H1 (cell line): ENCODE measurements around the gene TMEM114. TPM values are rescaled to one million over a fixed set of nuclear protein-coding genes. Genes with fewer than 3 reads are reported as not detected.

Source experiments
- CTCF ChIA-PET: fragments of 300-600 bp; sonication (Branson Sonifier 250); formaldehyde crosslinking; loops from one replicate; lab custom pipeline; 2021; ENCODE audit not compliant: partially characterized antibody; lab: Charles Lee
- POLR2A ChIA-PET: fragments of 300-600 bp; sonication (Branson Sonifier 250); formaldehyde crosslinking; loops from one replicate; lab custom pipeline; 2021; ENCODE audit warnings: inconsistent platforms; ENCODE audit not compliant: partially characterized antibody; lab: Charles Lee
- DNase-seq, 2 experiments: peaks; one replicate each; pipeline versions ENCODE4 v3.0.0 to v3.0.0-alpha.2; 2010 to 2022; ENCODE audit warnings: low spot score in 2 of 2, low read depth in 1 of 2, mixed read lengths in 1 of 2
- FAIRE-seq: peaks from 2 replicates; lab custom pipeline; 2011; peaks lifted over from hg19 to GRCh38; lab: Jason Lieb, UNC
- H2AFZ ChIP-seq: 2 replicates; pipeline ENCODE4 v1.8.1; 2012; ENCODE audit warnings: low read length, inconsistent platforms
- H2AK5ac ChIP-seq: 2 replicates; pipeline ENCODE4 v1.6.1; 2013; ENCODE audit warnings: low read depth, low read length
- H2BK120ac ChIP-seq: replicated peaks from 2 replicates; pipeline ENCODE3; 2013; ENCODE audit warnings: low read depth, low read length, inconsistent platforms
- H2BK12ac ChIP-seq: 2 replicates; pipeline ENCODE4 v1.6.1; 2013; ENCODE audit warnings: low read depth, low read length
- H2BK15ac ChIP-seq: 2 replicates; pipeline ENCODE4 v1.6.1; 2013; ENCODE audit warnings: low read length
- H2BK20ac ChIP-seq: 2 replicates; pipeline ENCODE4 v1.6.1; 2013; ENCODE audit warnings: low read length
- H2BK5ac ChIP-seq: 2 replicates; pipeline ENCODE4 v1.6.1; 2013; ENCODE audit warnings: low read depth, low read length
- H3K14ac ChIP-seq: 2 replicates; pipeline ENCODE4 v1.6.1; 2013; ENCODE audit warnings: inconsistent platforms; ENCODE audit not compliant: insufficient read length
- H3K18ac ChIP-seq: 2 replicates; pipeline ENCODE4 v1.6.1; 2013; ENCODE audit warnings: low read length; ENCODE audit errors: extremely low read depth
- H3K23ac ChIP-seq: 2 replicates; pipeline ENCODE4 v1.6.1; 2013; ENCODE audit warnings: inconsistent platforms; ENCODE audit not compliant: insufficient read length
- H3K23me2 ChIP-seq: 2 replicates; pipeline ENCODE4 v1.6.1; 2013; ENCODE audit warnings: low read depth, low read length
- H3K27ac ChIP-seq: 2 replicates; pipeline ENCODE4 v1.6.1; 2011; ENCODE audit warnings: low read depth, low read length, inconsistent platforms
- H3K27me3 ChIP-seq, 4 experiments: replicated peaks in 1 of 4; 1 replicate in 1 of 4; 2 replicates in 3 of 4; pipeline versions ENCODE4 v1.6.1 to v1.8.1; 2011 to 2013; ENCODE audit warnings: low read length in 3 of 4, mild to moderate bottlenecking in 3 of 4, inconsistent platforms in 2 of 4, mixed read lengths in 2 of 4, moderate library complexity in 1 of 4; ENCODE audit not compliant: control insufficient read depth in 3 of 4, insufficient read depth in 3 of 4; ENCODE audit errors: extremely low read depth in 1 of 4
- H3K36me3 ChIP-seq, 4 experiments: 2 replicates each; pipeline versions ENCODE4 v1.6.1 to v1.8.1; 2011 to 2013; ENCODE audit warnings: mild to moderate bottlenecking in 4 of 4, low read length in 3 of 4, moderate library complexity in 2 of 4, control low read depth in 1 of 4, inconsistent platforms in 1 of 4; ENCODE audit not compliant: insufficient read depth in 4 of 4, control insufficient read depth in 2 of 4
- H3K4ac ChIP-seq: replicated peaks from 2 replicates; pipeline ENCODE3; 2013; ENCODE audit warnings: low read length, low read depth, mixed read lengths, inconsistent platforms; ENCODE audit not compliant: insufficient read length
- H3K4me1 ChIP-seq, 4 experiments: replicated peaks in 1 of 4; 1 replicate in 1 of 4; 2 replicates in 3 of 4; pipeline versions ENCODE4 v1.6.1 to v1.8.1; 2011 to 2013; ENCODE audit warnings: low read length in 3 of 4, inconsistent platforms in 2 of 4, mixed read lengths in 1 of 4; ENCODE audit not compliant: insufficient read depth in 4 of 4, control insufficient read depth in 3 of 4
- H3K4me2 ChIP-seq, 2 experiments: 2 replicates each; pipeline versions ENCODE4 v1.6.1 to v1.8.1; 2011 to 2013; ENCODE audit warnings: low read depth in 2 of 2, low read length in 2 of 2, control low read depth in 1 of 2, inconsistent platforms in 1 of 2, mild to moderate bottlenecking in 1 of 2; ENCODE audit not compliant: insufficient read depth in 1 of 2
- H3K4me3 ChIP-seq, 4 experiments: fragments of 200-600, 300-600 bp in 1 of 4; sonication (generic), shearing (Covaris generic), sonication (Bioruptor Twin) in 1 of 4; 2 replicates each; pipeline versions ENCODE4 v1.5.1 to v1.8.1; 2011 to 2016; ENCODE audit warnings: low read length in 4 of 4, low read depth in 3 of 4, control low read depth in 2 of 4, inconsistent platforms in 2 of 4, mild to moderate bottlenecking in 2 of 4, mixed read lengths in 1 of 4, moderate library complexity in 1 of 4; ENCODE audit not compliant: insufficient read depth in 2 of 4; ENCODE audit errors: extremely low read depth in 1 of 4
- H3K56ac ChIP-seq: replicated peaks from 2 replicates; pipeline ENCODE3; 2013; ENCODE audit warnings: low read depth, mild to moderate bottlenecking, mixed read lengths, low read length, inconsistent platforms; ENCODE audit not compliant: insufficient read length
- H3K79me1 ChIP-seq: 2 replicates; pipeline ENCODE4 v1.6.1; 2013; ENCODE audit warnings: low read depth, low read length, control low read depth
- H3K79me2 ChIP-seq, 2 experiments: 2 replicates each; pipeline versions ENCODE4 v1.6.1 to v1.8.1; 2012 to 2013; ENCODE audit warnings: low read length in 2 of 2, mild to moderate bottlenecking in 2 of 2, inconsistent platforms in 1 of 2; ENCODE audit not compliant: insufficient read depth in 2 of 2, control insufficient read depth in 1 of 2
- H3K9ac ChIP-seq, 4 experiments: replicated peaks in 1 of 4; 1 replicate in 1 of 4; 2 replicates in 3 of 4; pipeline versions ENCODE4 v1.6.1 to v1.8.1; 2011 to 2013; ENCODE audit warnings: low read depth in 3 of 4, low read length in 3 of 4, control low read depth in 2 of 4, mild to moderate bottlenecking in 2 of 4, moderate library complexity in 2 of 4, inconsistent platforms in 1 of 4; ENCODE audit errors: extremely low read depth in 1 of 4
- H3K9me3 ChIP-seq, 2 experiments: 2 replicates each; pipeline versions ENCODE4 v1.6.1 to v1.8.1; 2012 to 2013; ENCODE audit warnings: mild to moderate bottlenecking in 2 of 2, moderate library complexity in 2 of 2, control low read depth in 1 of 2, inconsistent platforms in 1 of 2, low read depth in 1 of 2, low read length in 1 of 2, mixed read lengths in 1 of 2; ENCODE audit not compliant: insufficient read depth in 2 of 2
- H4K20me1 ChIP-seq, 2 experiments: replicated peaks in 1 of 2; 2 replicates each; pipeline versions ENCODE3 to v1.8.1; 2011 to 2013; ENCODE audit warnings: inconsistent platforms in 2 of 2, low read length in 2 of 2, mild to moderate bottlenecking in 1 of 2; ENCODE audit not compliant: insufficient read depth in 2 of 2, control insufficient read depth in 1 of 2
- H4K5ac ChIP-seq: 2 replicates; pipeline ENCODE4 v1.6.1; 2013; ENCODE audit warnings: low read length, low read depth, mixed read lengths, inconsistent platforms; ENCODE audit not compliant: insufficient read length
- H4K8ac ChIP-seq: 2 replicates; pipeline ENCODE4 v1.8.0; 2013; ENCODE audit warnings: mild to moderate bottlenecking, moderate library complexity, low read length, inconsistent platforms; ENCODE audit not compliant: insufficient read depth; ENCODE audit errors: extremely low read depth
- H4K91ac ChIP-seq: replicated peaks from 2 replicates; pipeline ENCODE3; 2013; ENCODE audit warnings: low read length, mixed read lengths, inconsistent platforms; ENCODE audit not compliant: insufficient read length
- CEBPB ChIP-seq: IDR thresholded peaks from 2 replicates; pipeline ENCODE4 v1.6.1; 2012; ENCODE audit warnings: low read depth, low read length
- FOSL1 ChIP-seq: IDR thresholded peaks from 2 replicates; pipeline ENCODE4 v1.6.1; 2011; ENCODE audit warnings: mild to moderate bottlenecking, low read depth, low read length, moderate library complexity; ENCODE audit not compliant: insufficient read depth
- HDAC2 ChIP-seq, 2 experiments: fragments of 300-600 bp in 1 of 2; sonication (generic) in 1 of 2; IDR thresholded peaks; 2 replicates each; pipeline ENCODE4 v1.6.1; 2011 to 2012; ENCODE audit warnings: low read depth in 2 of 2, low read length in 2 of 2, mild to moderate bottlenecking in 2 of 2, moderate library complexity in 2 of 2, borderline replicate concordance in 1 of 2, inconsistent platforms in 1 of 2
- KDM1A ChIP-seq: fragments of 200-600, 300-600 bp; sonication (generic); IDR thresholded peaks from 2 replicates; pipeline ENCODE4 v1.7.1; 2016; ENCODE audit warnings: mild to moderate bottlenecking, low read length, borderline replicate concordance
- NANOG ChIP-seq: IDR thresholded peaks from 2 replicates; pipeline ENCODE4 v1.6.1; 2011; ENCODE audit warnings: low read length, low read depth, mild to moderate bottlenecking, inconsistent platforms; ENCODE audit not compliant: insufficient read depth, poor library complexity, severe bottlenecking
- SP1 ChIP-seq: IDR thresholded peaks from 2 replicates; pipeline ENCODE4 v1.6.1; 2011; ENCODE audit warnings: low read depth, low read length
- WGBS, 2 experiments: shearing (Covaris generic) in 1 of 2; methylation state at CpG; one replicate each; pipeline versions ENCODE4 v1.1.6 to v1.1.7; 2013 to 2015; ENCODE audit warnings: low lambda C conversion rate in 2 of 2, mixed read lengths in 2 of 2, inconsistent platforms in 1 of 2, low coverage in 1 of 2, missing lambda C conversion rate in 1 of 2; ENCODE audit not compliant: insufficient replicate concordance in 2 of 2, insufficient coverage in 1 of 2, insufficient read length in 1 of 2; ENCODE audit errors: extremely low coverage in 1 of 2, missing lambda C conversion rate in 1 of 2; 5-methylcytosine and 5-hydroxymethylcytosine counted together
- polyA plus RNA-seq, 7 experiments: library from polyadenylated mRNA; depleted of rRNA in 3 of 7; stranded (reverse) in 5 of 7; unstranded in 2 of 7; fragments of >200 nt in 5 of 7; fragments of 200-250 nt in 2 of 7; gene quantifications; 1 replicate in 5 of 7; 2 replicates in 1 of 7; 4 replicates in 1 of 7; pipeline versions ENCODE4 v1.2.1 to v1.2.3, GENCODE V29; 2011 to 2013; ENCODE audit warnings: missing spikeins in 2 of 7, mixed read lengths in 2 of 7
- total RNA-seq: library from RNA; stranded (reverse); fragmentation: NEBNext Ultra II Directional; extraction: Animal tissue kit (Norgen Biotek cat#: 25700); gene quantifications from 2 replicates; pipeline ENCODE4 v1.2.1, GENCODE V29; 2021

TMEM114 gene
- total and polyA plus RNA-seq, 2 of the 8 experiments (the other 6 are each of a cell fraction or from before 2014, with no cell fraction given) = 1.6 to 2.9 TPM

DNA sequence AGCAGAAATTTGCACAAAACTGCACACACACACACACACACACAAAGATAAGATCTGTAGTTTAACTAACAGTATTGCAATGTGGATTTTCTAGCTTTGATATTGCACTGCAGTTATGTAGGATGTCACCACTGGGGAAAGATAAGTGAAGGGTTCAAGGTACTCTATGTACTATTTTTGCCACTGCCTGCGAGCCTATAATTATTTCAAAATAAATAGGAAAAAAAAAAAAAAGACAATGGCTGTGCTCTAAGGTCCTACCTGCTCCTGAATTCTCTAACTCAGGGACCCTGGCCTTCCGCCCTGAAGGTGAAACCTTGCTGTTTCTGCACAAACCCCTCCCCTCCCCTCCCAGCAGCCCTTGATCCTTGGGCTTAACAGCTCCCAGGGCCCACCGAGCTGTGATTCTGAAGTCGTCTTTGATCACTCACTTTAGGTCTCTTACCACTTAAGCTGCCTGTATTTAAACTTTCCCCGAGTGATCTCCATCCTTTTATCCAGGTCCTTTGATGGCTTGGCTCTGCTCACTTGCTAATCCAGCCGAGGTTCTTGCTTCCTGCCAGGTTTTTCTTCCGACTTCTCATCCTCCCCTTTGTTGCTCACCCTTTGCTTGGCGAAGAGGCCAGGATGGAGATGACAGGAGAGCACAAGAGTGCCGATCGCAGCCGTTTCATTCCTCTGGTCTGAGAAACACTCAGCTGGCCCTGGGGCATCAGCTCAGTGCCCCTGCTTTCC lies 37.7 kb downstream of the TMEM114 start:
- Histone ChIP-seq H3K27ac (no peak overlapping the region), H3K4me2 (no peak overlapping the region)
- TF ChIP-seq NANOG = peak; percentile 69
- no peak for TF ChIP-seq CEBPB
- TF ChIP-seq HDAC2 (IDR thresholded peaks at IDR 0.05; ENCODE audit: borderline replicate concordance in 1 of 2, low read depth in 2 of 2, low read length in 2 of 2) = 0 out of 4 replicates have a peak, but pooled peaks of 1 of the 2 experiments have one; percentile 14
- 0 out of 2 replicates have a peak, but pooled peaks have one; percentile 15 for TF ChIP-seq SP1
- no peak for TF ChIP-seq FOSL1
- TF ChIP-seq KDM1A = no peak
- TF ChIP-seq, all 59 proteins: peak for 3
- no peak overlapping the region for H4K91ac ChIP-seq
- H2AFZ ChIP-seq = peak overlapping the region; percentile 49; the same call in 1 of the 2 replicates
- no peak overlapping the region for H2AK5ac ChIP-seq
- peaks cover 0 to 5% (median 3%) of the 10 kb centered on the region in 4 experiments; a peak in 6 of 7 replicates for H3K4me1 ChIP-seq
- 69% methylated on average over 9 of the region's 11 CpGs; no CpG with 5 or more reads in 1 of the 2 experiments for whole genome bisulfite sequencing, 2 experiments
- no peak overlapping the region for H2BK12ac ChIP-seq
- no peak overlapping the region for H3K4me3 ChIP-seq
- no peak overlapping the region for H3K23ac ChIP-seq
- H3K79me2 ChIP-seq = no peaks in the 10 kb centered on the region
- no peak overlapping the region for H4K8ac ChIP-seq
- no peak overlapping the region for H4K5ac ChIP-seq
- H3K18ac ChIP-seq = no peak overlapping the region
- no peak overlapping the region for H3K4ac ChIP-seq
- H3K23me2 ChIP-seq = peaks cover 2% of the 10 kb centered on the region; the same call in 1 of the 2 replicates
- H2BK15ac ChIP-seq = no peak overlapping the region
- DNase-seq (no peak), FAIRE-seq (no peak)
- ChIA-PET CTCF (interaction anchor here (0.6 to 2.0 kb wide), 6 partner anchors 15 to 1529 kb away, joined by 3 to 7 read pairs (median 3); no protein-coding TSS in a partner anchor), POLR2A (interaction anchor here (0.6 kb wide), 1 partner anchor 210 kb away, joined by 3 read pairs; no protein-coding TSS in a partner anchor)
- no peaks in the 10 kb centered on the region for H3K79me1 ChIP-seq
- no peak overlapping the region for H2BK120ac ChIP-seq
- no peak overlapping the region for H3K14ac ChIP-seq
- H3K27me3 ChIP-seq = peaks cover 0 to 3% (median 2%) of the 10 kb centered on the region in 4 experiments; a peak in 5 of 7 replicates
- no peak overlapping the region for H2BK20ac ChIP-seq
- H3K9me3 ChIP-seq = no peaks in the 10 kb centered on the region
- no peaks in the 10 kb centered on the region for H3K36me3 ChIP-seq
- H3K9ac ChIP-seq = no peak overlapping the region
- no peak overlapping the region for H2BK5ac ChIP-seq
- no peak overlapping the region for H3K56ac ChIP-seq
- H4K20me1 ChIP-seq = no peaks in the 10 kb centered on the region
